Muscle of back (tissue), 11 donors: ENCODE results near the gene APOBEC3G. TPM values are rescaled to one million over a fixed set of nuclear protein-coding genes. Genes with fewer than 3 reads are reported as not detected.

Experiments used
- DNase-seq, 3 donors: peaks; one replicate each; pipeline versions ENCODE4 v3.0.0 to v3.0.0-alpha.2; 2013
- polyA plus RNA-seq, 10 donors: library from polyadenylated mRNA; unstranded; fragments of 120-200 nt; gene quantifications; one replicate each; pipeline ENCODE4 v1.2.1, GENCODE V29; 2013; ENCODE audit not compliant: insufficient read length in 10 of 10

The APOBEC3G gene
- polyA plus RNA-seq, 10 donors, result 2.3 to 6.5 (median 3.9) TPM

- no peak for DNase-seq
Measured at GRCh38 chr22:39091126-39092081, 14.3 kb downstream of the APOBEC3G start.

GRCh38 chr22:39092111-39092862, 15.2 kb downstream of the APOBEC3G start:
- no peak for DNase-seq

GRCh38 chr22:39094717-39095389, 17.8 kb downstream of the APOBEC3G start:
- DNase-seq, result no peak

- no peak for DNase-seq
Measured at GRCh38 chr22:39095971-39096370, 18.9 kb downstream of the APOBEC3G start.

GRCh38 chr22:39097098-39098020, 20.3 kb downstream of the APOBEC3G start, which contains the start of gene APOBEC3H:
TSS of gene APOBEC3H (plus strand) at chr22:39097244. CDS start at chr22:39100279, 3,035 bp downstream.
- DNase-seq, result no peak

- DNase-seq, result no peak
Measured at GRCh38 chr22:39098026-39098425, 21.0 kb downstream of the APOBEC3G start.

- no peak for DNase-seq
Measured at GRCh38 chr22:39098576-39098975, 21.5 kb downstream of the APOBEC3G start.

GRCh38 chr22:39101226-39101625, 24.2 kb downstream of the APOBEC3G start:
- DNase-seq, result no peak

GRCh38 chr22:39103431-39103830, 26.4 kb downstream of the APOBEC3G start:
- DNase-seq, result no peak

GRCh38 chr22:39106326-39106725, 29.3 kb downstream of the APOBEC3G start:
- DNase-seq, result no peak

GRCh38 chr22:39108487-39108886, 31.4 kb downstream of the APOBEC3G start:
- DNase-seq, result no peak

GRCh38 chr22:39109361-39109760, 32.3 kb downstream of the APOBEC3G start:
- DNase-seq, result no peak

- DNase-seq, result no peak
Measured at GRCh38 chr22:39110631-39111561, 33.8 kb downstream of the APOBEC3G start.

GRCh38 chr22:39114112-39114511, 37.0 kb downstream of the APOBEC3G start:
- no peak for DNase-seq

GRCh38 chr22:39115570-39115969, 38.5 kb downstream of the APOBEC3G start:
- no peak for DNase-seq

GRCh38 chr22:39115977-39116621, 39.0 kb downstream of the APOBEC3G start:
- no peak for DNase-seq

GRCh38 chr22:39117585-39118191, 40.6 kb downstream of the APOBEC3G start:
- peak in 2 of 3 donors; percentile 30 to 54 for DNase-seq

GRCh38 chr22:39120983-39121382, 43.9 kb downstream of the APOBEC3G start:
- no peak for DNase-seq
